HepG2 (cell line): ENCODE data around the gene NHSL1. TPM values are rescaled to one million over a fixed set of nuclear protein-coding genes. Genes with fewer than 3 reads are reported as not detected.
A peak's percentile ranks its signal among the peaks of the same experiment; 100 is the strongest.

Source experiments
- E2F1 ChIP-seq: sonication (generic); formaldehyde crosslinking; IDR thresholded peaks from 2 replicates; pipeline ENCODE4 v1.5.0; 2020; ENCODE audit warnings: missing genetic modification reagents
- ELF3 ChIP-seq: IDR thresholded peaks from 2 replicates; pipeline ENCODE4 v1.6.1; 2016; ENCODE audit warnings: missing genetic modification reagents, missing compliant biosample characterization
- FOSL2 ChIP-seq: sonication (generic); formaldehyde crosslinking; IDR thresholded peaks from 2 replicates; pipeline ENCODE4 v1.4.0; 2020; ENCODE audit warnings: missing genetic modification reagents
- GTF2F1 ChIP-seq: fragments of 150-350 bp; IDR thresholded peaks from 2 replicates; pipeline ENCODE4 v1.6.1; 2014; ENCODE audit warnings: low read length
- HES4 ChIP-seq: sonication (generic); formaldehyde crosslinking; IDR thresholded peaks from 2 replicates; pipeline ENCODE4 v1.9.0; 2021; ENCODE audit warnings: mild to moderate bottlenecking, missing genetic modification reagents, borderline replicate concordance
- HNF1B ChIP-seq: sonication (generic); formaldehyde crosslinking; IDR thresholded peaks from 2 replicates; pipeline ENCODE4 v1.5.1; 2020; ENCODE audit warnings: mild to moderate bottlenecking, moderate library complexity, missing genetic modification reagents
- HOMEZ ChIP-seq: IDR thresholded peaks from 2 replicates; pipeline ENCODE4 v1.6.1; 2016; ENCODE audit warnings: low read depth
- MEF2D ChIP-seq: sonication (generic); formaldehyde crosslinking; IDR thresholded peaks from 2 replicates; pipeline ENCODE4 v1.5.1; 2020; ENCODE audit warnings: mild to moderate bottlenecking, missing genetic modification reagents
- MTERF4 ChIP-seq: sonication (generic); formaldehyde crosslinking; IDR thresholded peaks from 2 replicates; pipeline ENCODE4 v1.8.0; 2023; ENCODE audit warnings: mild to moderate bottlenecking, missing genetic modification reagents
- RERE ChIP-seq: IDR thresholded peaks from 2 replicates; pipeline ENCODE4 v1.6.1; 2016; ENCODE audit warnings: low read depth, missing genetic modification reagents, missing compliant biosample characterization
- SRSF9 ChIP-seq: fragments of 200-400 bp; formaldehyde crosslinking; IDR thresholded peaks from 2 replicates; pipeline ENCODE4 v1.6.1; 2018; ENCODE audit warnings: borderline replicate concordance, mild to moderate bottlenecking, low read depth, low read length; ENCODE audit not compliant: insufficient read depth, poor library complexity, severe bottlenecking
- TFDP1 ChIP-seq: IDR thresholded peaks from 2 replicates; pipeline ENCODE4 v1.6.1; 2016; ENCODE audit warnings: missing compliant biosample characterization, missing genetic modification reagents, borderline replicate concordance
- ZNF333 ChIP-seq: sonication (generic); formaldehyde crosslinking; IDR thresholded peaks from 2 replicates; pipeline ENCODE4 v1.4.0; 2020; ENCODE audit warnings: mild to moderate bottlenecking, missing genetic modification reagents, borderline replicate concordance
- polyA plus RNA-seq, 8 experiments: library from polyadenylated mRNA; depleted of rRNA in 3 of 8; stranded (reverse) in 7 of 8; unstranded in 1 of 8; fragments of >200 nt; fragmentation: Illumina TruSeq in 4 of 8; extraction: Trizol in 4 of 8; gene quantifications; 2 replicates each; pipeline versions ENCODE4 v1.2.1 to v1.2.3, GENCODE V29; 2011 to 2016; ENCODE audit warnings: low read depth in 4 of 8, missing spikeins in 1 of 8, mixed read lengths in 1 of 8; ENCODE audit not compliant: insufficient read depth in 1 of 8
- total RNA-seq, 5 experiments: library from RNA; depleted of rRNA; stranded (reverse); fragments of >200 nt; fragmentation: Illumina TruSeq; extraction: Trizol; gene quantifications; 2 replicates each; pipeline ENCODE4 v1.2.3, GENCODE V29; 2016; ENCODE audit warnings: low read depth in 1 of 5
- TF ChIP-seq, protein P1 (sequence below): sonication (generic); formaldehyde crosslinking; IDR thresholded peaks from 2 replicates; pipeline ENCODE4 v1.5.1; 2020; ENCODE audit warnings: missing genetic modification reagents, mild to moderate bottlenecking, borderline replicate concordance

NHSL1 gene
- total and polyA plus RNA-seq, 2 of the 13 experiments (the other 11 are each of a cell fraction or from before 2014, with no cell fraction given), result 24.9 to 53.6 TPM

DNA sequence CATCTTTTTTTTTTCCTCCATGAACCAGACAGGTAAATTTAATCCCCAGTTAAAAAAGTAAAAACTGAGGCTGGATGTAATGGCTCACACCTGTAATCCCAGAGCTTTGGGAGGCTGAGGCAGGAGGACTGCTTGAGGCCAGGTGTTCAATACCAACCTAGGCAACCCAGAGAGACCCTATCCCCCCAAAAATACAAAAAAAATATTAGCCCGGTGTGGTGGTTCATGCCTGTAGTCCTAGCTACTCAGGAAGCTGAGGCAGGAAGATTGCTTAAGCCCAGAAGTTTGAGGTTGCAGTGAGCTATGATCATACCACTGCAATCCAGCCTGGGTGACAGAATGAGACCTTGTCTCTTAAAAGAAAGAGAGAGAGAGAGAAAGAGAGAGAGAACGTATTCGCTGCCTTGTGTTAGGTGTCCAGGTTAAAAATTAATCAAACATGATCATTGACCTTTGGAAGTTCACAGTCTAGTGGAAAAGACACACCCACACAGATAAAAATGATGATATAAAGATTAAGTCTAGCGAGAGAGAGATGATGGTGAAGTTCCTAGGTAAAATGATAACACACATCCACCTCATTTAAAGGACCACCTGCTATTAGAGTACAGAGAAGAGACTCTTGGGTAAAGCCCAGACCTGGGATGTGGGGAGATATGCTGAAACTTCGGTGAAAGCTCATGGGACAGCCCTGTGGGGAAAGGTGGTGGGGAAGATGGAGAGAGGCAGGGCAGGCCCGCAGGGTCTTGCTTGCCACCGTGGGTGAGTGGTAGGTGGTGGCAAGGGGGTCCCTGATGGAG, 4.8 kb upstream of the NHSL1 start (continued):
- TF ChIP-seq TFDP1 (CRISPR knock-in tag) (no peak), HNF1B (peak; percentile 98), HOMEZ (CRISPR knock-in tag) (peak; percentile 96), HES4 (CRISPR knock-in tag) (no peak), ZNF333 (no peak), E2F1 (CRISPR knock-in tag) (0 out of 2 replicates have a peak, but pooled peaks have one; percentile 33), RERE (CRISPR knock-in tag) (peak; percentile 69; the same call in 1 of the 2 replicates), SRSF9 (no peak), MTERF4 (no peak), ELF3 (CRISPR knock-in tag) (peak; percentile 81; the same call in 1 of the 2 replicates), GTF2F1 (no peak; the same call in 1 of the 2 replicates), FOSL2 (CRISPR knock-in tag) (peak; percentile 84), MEF2D (CRISPR knock-in tag) (peak; percentile 86)
- TF ChIP-seq, protein P1, sequence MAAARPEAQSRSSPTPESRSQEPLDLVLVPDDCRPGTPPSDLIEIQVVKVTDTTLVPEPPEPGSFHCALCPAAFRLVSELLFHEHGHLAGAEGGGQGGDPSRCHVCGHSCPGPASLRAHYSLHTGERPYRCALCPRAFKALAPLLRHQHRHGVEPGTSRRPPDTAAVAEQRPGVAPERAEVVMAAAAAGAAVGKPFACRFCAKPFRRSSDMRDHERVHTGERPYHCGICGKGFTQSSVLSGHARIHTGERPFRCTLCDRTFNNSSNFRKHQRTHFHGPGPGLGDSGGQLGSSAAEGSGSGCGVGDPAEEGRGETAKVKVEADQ (CRISPR knock-in tag), result 0 out of 2 replicates have a peak, but pooled peaks have one; percentile 76
